GM12874 (cell line): ENCODE measurements around the gene FMN2.

Source experiments
- CTCF ChIP-seq: IDR thresholded peaks from 2 replicates; pipeline ENCODE4 v1.5.1; 2011; ENCODE audit warnings: low read depth, mild to moderate bottlenecking, control low read depth, low read length, moderate library complexity; ENCODE audit not compliant: insufficient read depth

The FMN2 gene

GRCh38 chr1:240522122-240522822 is 430.6 kb downstream of the FMN2 start:
- no peak for TF ChIP-seq CTCF

- no peak for TF ChIP-seq CTCF
These were observed 432.8 kb downstream of the FMN2 start for GRCh38 chr1:240524356-240525069.
